H1 (cell line): ENCODE measurements around the gene GLIPR1. TPM values are rescaled to one million over a fixed set of nuclear protein-coding genes. Genes with fewer than 3 reads are reported as not detected.

Experiments
- SIN3A ChIP-seq, 2 experiments: IDR thresholded peaks in 1 of 2; conservative IDR thresholded peaks in 1 of 2; 2 replicates each; pipeline ENCODE4 v1.6.1; 2011 to 2012; ENCODE audit warnings: low read length in 2 of 2, improper control_type of control experiment in 1 of 2, low read depth in 1 of 2, mild to moderate bottlenecking in 1 of 2
- polyA plus RNA-seq, 7 experiments: library from polyadenylated mRNA; depleted of rRNA in 3 of 7; stranded (reverse) in 5 of 7; unstranded in 2 of 7; fragments of >200 nt in 5 of 7; fragments of 200-250 nt in 2 of 7; gene quantifications; 1 replicate in 5 of 7; 2 replicates in 1 of 7; 4 replicates in 1 of 7; pipeline versions ENCODE4 v1.2.1 to v1.2.3, GENCODE V29; 2011 to 2013; ENCODE audit warnings: missing spikeins in 2 of 7, mixed read lengths in 2 of 7
- total RNA-seq: library from RNA; stranded (reverse); fragmentation: NEBNext Ultra II Directional; extraction: Animal tissue kit (Norgen Biotek cat#: 25700); gene quantifications from 2 replicates; pipeline ENCODE4 v1.2.1, GENCODE V29; 2021
- TF ChIP-seq, protein P1 (sequence below): fragments of 300-600 bp; sonication (generic); IDR thresholded peaks from 2 replicates; pipeline ENCODE4 v1.7.1; 2012; ENCODE audit warnings: low read length, moderate library complexity, mild to moderate bottlenecking, inconsistent platforms; ENCODE audit not compliant: insufficient replicate concordance

GLIPR1 gene
- total and polyA plus RNA-seq, 2 of the 8 experiments (the other 6 are each of a cell fraction or from before 2014, with no cell fraction given) = 0.23 to 1.5 TPM

DNA sequence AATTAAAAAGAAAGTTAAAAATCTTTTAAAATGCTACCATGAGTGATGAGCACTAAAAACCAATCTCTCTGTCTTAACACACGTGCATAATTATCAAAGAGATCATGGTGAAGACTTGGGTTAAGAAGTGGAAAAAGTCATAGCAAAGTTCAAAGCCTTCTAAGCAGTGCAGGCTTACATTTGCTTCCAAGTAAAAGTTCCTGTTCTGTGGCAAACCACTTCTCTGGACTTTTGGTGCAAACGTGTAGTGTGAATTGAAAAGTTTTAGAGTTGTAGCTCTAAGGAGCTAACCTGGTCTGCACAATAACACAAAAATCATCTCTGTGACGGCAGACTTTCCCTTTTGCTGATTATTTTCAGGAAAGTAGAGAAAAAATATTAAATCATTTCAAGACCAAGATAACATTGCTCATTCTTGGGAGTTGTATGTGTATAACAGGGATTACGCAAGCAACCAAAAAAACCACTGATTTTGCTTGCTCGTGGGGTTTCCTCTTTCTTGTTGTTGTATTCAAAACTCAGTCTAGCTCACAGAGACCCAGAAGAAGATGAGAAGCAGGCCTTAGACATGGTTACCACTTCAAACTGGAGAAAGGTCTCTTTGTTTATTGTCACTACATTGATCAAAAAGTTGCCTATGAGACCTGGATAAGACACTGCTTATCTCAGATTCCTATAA lies 2.3 kb upstream of the GLIPR1 start (continued):
- TF ChIP-seq, protein P1, sequence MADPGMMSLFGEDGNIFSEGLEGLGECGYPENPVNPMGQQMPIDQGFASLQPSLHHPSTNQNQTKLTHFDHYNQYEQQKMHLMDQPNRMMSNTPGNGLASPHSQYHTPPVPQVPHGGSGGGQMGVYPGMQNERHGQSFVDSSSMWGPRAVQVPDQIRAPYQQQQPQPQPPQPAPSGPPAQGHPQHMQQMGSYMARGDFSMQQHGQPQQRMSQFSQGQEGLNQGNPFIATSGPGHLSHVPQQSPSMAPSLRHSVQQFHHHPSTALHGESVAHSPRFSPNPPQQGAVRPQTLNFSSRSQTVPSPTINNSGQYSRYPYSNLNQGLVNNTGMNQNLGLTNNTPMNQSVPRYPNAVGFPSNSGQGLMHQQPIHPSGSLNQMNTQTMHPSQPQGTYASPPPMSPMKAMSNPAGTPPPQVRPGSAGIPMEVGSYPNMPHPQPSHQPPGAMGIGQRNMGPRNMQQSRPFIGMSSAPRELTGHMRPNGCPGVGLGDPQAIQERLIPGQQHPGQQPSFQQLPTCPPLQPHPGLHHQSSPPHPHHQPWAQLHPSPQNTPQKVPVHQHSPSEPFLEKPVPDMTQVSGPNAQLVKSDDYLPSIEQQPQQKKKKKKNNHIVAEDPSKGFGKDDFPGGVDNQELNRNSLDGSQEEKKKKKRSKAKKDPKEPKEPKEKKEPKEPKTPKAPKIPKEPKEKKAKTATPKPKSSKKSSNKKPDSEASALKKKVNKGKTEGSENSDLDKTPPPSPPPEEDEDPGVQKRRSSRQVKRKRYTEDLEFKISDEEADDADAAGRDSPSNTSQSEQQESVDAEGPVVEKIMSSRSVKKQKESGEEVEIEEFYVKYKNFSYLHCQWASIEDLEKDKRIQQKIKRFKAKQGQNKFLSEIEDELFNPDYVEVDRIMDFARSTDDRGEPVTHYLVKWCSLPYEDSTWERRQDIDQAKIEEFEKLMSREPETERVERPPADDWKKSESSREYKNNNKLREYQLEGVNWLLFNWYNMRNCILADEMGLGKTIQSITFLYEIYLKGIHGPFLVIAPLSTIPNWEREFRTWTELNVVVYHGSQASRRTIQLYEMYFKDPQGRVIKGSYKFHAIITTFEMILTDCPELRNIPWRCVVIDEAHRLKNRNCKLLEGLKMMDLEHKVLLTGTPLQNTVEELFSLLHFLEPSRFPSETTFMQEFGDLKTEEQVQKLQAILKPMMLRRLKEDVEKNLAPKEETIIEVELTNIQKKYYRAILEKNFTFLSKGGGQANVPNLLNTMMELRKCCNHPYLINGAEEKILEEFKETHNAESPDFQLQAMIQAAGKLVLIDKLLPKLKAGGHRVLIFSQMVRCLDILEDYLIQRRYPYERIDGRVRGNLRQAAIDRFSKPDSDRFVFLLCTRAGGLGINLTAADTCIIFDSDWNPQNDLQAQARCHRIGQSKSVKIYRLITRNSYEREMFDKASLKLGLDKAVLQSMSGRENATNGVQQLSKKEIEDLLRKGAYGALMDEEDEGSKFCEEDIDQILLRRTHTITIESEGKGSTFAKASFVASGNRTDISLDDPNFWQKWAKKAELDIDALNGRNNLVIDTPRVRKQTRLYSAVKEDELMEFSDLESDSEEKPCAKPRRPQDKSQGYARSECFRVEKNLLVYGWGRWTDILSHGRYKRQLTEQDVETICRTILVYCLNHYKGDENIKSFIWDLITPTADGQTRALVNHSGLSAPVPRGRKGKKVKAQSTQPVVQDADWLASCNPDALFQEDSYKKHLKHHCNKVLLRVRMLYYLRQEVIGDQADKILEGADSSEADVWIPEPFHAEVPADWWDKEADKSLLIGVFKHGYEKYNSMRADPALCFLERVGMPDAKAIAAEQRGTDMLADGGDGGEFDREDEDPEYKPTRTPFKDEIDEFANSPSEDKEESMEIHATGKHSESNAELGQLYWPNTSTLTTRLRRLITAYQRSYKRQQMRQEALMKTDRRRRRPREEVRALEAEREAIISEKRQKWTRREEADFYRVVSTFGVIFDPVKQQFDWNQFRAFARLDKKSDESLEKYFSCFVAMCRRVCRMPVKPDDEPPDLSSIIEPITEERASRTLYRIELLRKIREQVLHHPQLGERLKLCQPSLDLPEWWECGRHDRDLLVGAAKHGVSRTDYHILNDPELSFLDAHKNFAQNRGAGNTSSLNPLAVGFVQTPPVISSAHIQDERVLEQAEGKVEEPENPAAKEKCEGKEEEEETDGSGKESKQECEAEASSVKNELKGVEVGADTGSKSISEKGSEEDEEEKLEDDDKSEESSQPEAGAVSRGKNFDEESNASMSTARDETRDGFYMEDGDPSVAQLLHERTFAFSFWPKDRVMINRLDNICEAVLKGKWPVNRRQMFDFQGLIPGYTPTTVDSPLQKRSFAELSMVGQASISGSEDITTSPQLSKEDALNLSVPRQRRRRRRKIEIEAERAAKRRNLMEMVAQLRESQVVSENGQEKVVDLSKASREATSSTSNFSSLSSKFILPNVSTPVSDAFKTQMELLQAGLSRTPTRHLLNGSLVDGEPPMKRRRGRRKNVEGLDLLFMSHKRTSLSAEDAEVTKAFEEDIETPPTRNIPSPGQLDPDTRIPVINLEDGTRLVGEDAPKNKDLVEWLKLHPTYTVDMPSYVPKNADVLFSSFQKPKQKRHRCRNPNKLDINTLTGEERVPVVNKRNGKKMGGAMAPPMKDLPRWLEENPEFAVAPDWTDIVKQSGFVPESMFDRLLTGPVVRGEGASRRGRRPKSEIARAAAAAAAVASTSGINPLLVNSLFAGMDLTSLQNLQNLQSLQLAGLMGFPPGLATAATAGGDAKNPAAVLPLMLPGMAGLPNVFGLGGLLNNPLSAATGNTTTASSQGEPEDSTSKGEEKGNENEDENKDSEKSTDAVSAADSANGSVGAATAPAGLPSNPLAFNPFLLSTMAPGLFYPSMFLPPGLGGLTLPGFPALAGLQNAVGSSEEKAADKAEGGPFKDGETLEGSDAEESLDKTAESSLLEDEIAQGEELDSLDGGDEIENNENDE = no peak
- no peak for TF ChIP-seq SIN3A (conservative IDR thresholded peaks at IDR 0.05 in 1 of 2, IDR thresholded peaks at IDR 0.05 in 1 of 2; ENCODE audit: low read depth in 1 of 2, low read length in 2 of 2)
